GM12891 (cell line): ENCODE measurements around the gene ZNF445.
"Not testable (repeated sequence)": the region's sequence is repeated elsewhere in the genome, so short reads cannot be mapped to it uniquely, and the experiment has no call there.

Experiments
- DNase-seq: peaks from one replicate; pipeline ENCODE4 v3.0.0; 2011; ENCODE audit warnings: low spot score; ENCODE audit not compliant: insufficient read length
- FAIRE-seq: peaks from 2 replicates; lab custom pipeline; 2011; peaks lifted over from hg19 to GRCh38; lab: Jason Lieb, UNC
- PAX5 ChIP-seq: IDR thresholded peaks from 2 replicates; pipeline ENCODE4 v1.6.1; 2011; ENCODE audit warnings: low read length, moderate library complexity, mild to moderate bottlenecking; ENCODE audit not compliant: insufficient read depth, severe bottlenecking
- POLR2A ChIP-seq: IDR thresholded peaks from 2 replicates; pipeline ENCODE4 v1.6.1; 2011; ENCODE audit warnings: low read depth, low read length, control low read depth
- POLR2AphosphoS5 ChIP-seq: IDR thresholded peaks from 2 replicates; pipeline ENCODE4 v1.6.1; 2011; ENCODE audit warnings: low read depth, low read length, control low read depth
- POU2F2 ChIP-seq: IDR thresholded peaks from 2 replicates; pipeline ENCODE4 v1.6.1; 2011; ENCODE audit warnings: low read depth, mild to moderate bottlenecking, control low read depth, low read length, moderate library complexity
- SPI1 ChIP-seq: IDR thresholded peaks from 2 replicates; pipeline ENCODE4 v1.6.1; 2011; ENCODE audit warnings: low read depth, low read length, control low read depth
- TAF1 ChIP-seq: IDR thresholded peaks from 2 replicates; pipeline ENCODE4 v1.6.1; 2011; ENCODE audit warnings: low read depth, low read length, control low read depth

Gene ZNF445

GRCh38 chr3:44411031-44411645 lies 66.3 kb downstream of the ZNF445 start:
- TF ChIP-seq SPI1 (no peak), POU2F2 (no peak), POLR2AphosphoS5 (no peak), POLR2A (no peak), PAX5 (no peak), TAF1 (no peak)
- FAIRE-seq = no peak
- no peak for DNase-seq

- TF ChIP-seq SPI1 (no peak), POLR2A (no peak), TAF1 (no peak), PAX5 (no peak), POLR2AphosphoS5 (no peak), POU2F2 (no peak)
- DNase-seq = no peak
- FAIRE-seq = no peak
Observed at GRCh38 chr3:44409640-44410410, 67.6 kb downstream of the ZNF445 start.

- TF ChIP-seq POLR2A = no peak
- TF ChIP-seq PAX5 = no peak
- TF ChIP-seq TAF1 = no peak
- no peak for TF ChIP-seq POLR2AphosphoS5
- TF ChIP-seq SPI1 = no peak
- TF ChIP-seq POU2F2 = no peak
- DNase-seq (no peak), FAIRE-seq (no peak)
Observed at GRCh38 chr3:44402548-44402947, 74.9 kb downstream of the ZNF445 start.

GRCh38 chr3:44400771-44401170 lies 76.7 kb downstream of the ZNF445 start:
- FAIRE-seq (no peak), DNase-seq (no peak)
- no peak for TF ChIP-seq POU2F2
- TF ChIP-seq SPI1 = no peak
- no peak for TF ChIP-seq POLR2A
- TF ChIP-seq PAX5 = no peak
- no peak for TF ChIP-seq POLR2AphosphoS5
- TF ChIP-seq TAF1 = no peak

- FAIRE-seq = no peak
- TF ChIP-seq POLR2A = no peak
- no peak for TF ChIP-seq POLR2AphosphoS5
- no peak for TF ChIP-seq TAF1
- TF ChIP-seq POU2F2 = no peak
- TF ChIP-seq SPI1 = no peak
- no peak for TF ChIP-seq PAX5
- DNase-seq = no peak
Observed at GRCh38 chr3:44398853-44399252, 78.6 kb downstream of the ZNF445 start.

GRCh38 chr3:44398271-44398670 lies 79.2 kb downstream of the ZNF445 start:
- DNase-seq, FAIRE-seq: not testable (repeated sequence)

- TF ChIP-seq TAF1 = no peak
- no peak for TF ChIP-seq POLR2AphosphoS5
- TF ChIP-seq SPI1 = no peak
- TF ChIP-seq PAX5 = no peak
- no peak for TF ChIP-seq POLR2A
- no peak for TF ChIP-seq POU2F2
- FAIRE-seq (no peak), DNase-seq (no peak)
Observed at GRCh38 chr3:44396200-44397171, 81.0 kb downstream of the ZNF445 start.

- FAIRE-seq = no peak
- TF ChIP-seq SPI1 (no peak), POLR2A (no peak), POU2F2 (no peak), TAF1 (no peak), POLR2AphosphoS5 (no peak), PAX5 (no peak)
- no peak for DNase-seq
Observed at GRCh38 chr3:44395714-44396113, 81.8 kb downstream of the ZNF445 start.

GRCh38 chr3:44392489-44392888 lies 85.0 kb downstream of the ZNF445 start:
- TF ChIP-seq POU2F2 (no peak), POLR2A (no peak), PAX5 (no peak), TAF1 (no peak)
- no peak for FAIRE-seq
- DNase-seq = no peak
